H1 (cell line): ENCODE results near the gene PPP1R1A. TPM values are rescaled to one million over a fixed set of nuclear protein-coding genes. Genes with fewer than 3 reads are reported as not detected.

Experiments
- CTCF ChIA-PET: fragments of 300-600 bp; sonication (Branson Sonifier 250); formaldehyde crosslinking; loops from one replicate; lab custom pipeline; 2021; ENCODE audit not compliant: partially characterized antibody; lab: Charles Lee
- POLR2A ChIA-PET: fragments of 300-600 bp; sonication (Branson Sonifier 250); formaldehyde crosslinking; loops from one replicate; lab custom pipeline; 2021; ENCODE audit warnings: inconsistent platforms; ENCODE audit not compliant: partially characterized antibody; lab: Charles Lee
- DNase-seq, 2 experiments: peaks; one replicate each; pipeline versions ENCODE4 v3.0.0 to v3.0.0-alpha.2; 2010 to 2022; ENCODE audit warnings: low spot score in 2 of 2, low read depth in 1 of 2, mixed read lengths in 1 of 2
- FAIRE-seq: peaks from 2 replicates; lab custom pipeline; 2011; peaks lifted over from hg19 to GRCh38; lab: Jason Lieb, UNC
- H2AFZ ChIP-seq: 2 replicates; pipeline ENCODE4 v1.8.1; 2012; ENCODE audit warnings: low read length, inconsistent platforms
- H2AK5ac ChIP-seq: 2 replicates; pipeline ENCODE4 v1.6.1; 2013; ENCODE audit warnings: low read depth, low read length
- H2BK120ac ChIP-seq: replicated peaks from 2 replicates; pipeline ENCODE3; 2013; ENCODE audit warnings: low read depth, low read length, inconsistent platforms
- H2BK12ac ChIP-seq: 2 replicates; pipeline ENCODE4 v1.6.1; 2013; ENCODE audit warnings: low read depth, low read length
- H2BK15ac ChIP-seq: 2 replicates; pipeline ENCODE4 v1.6.1; 2013; ENCODE audit warnings: low read length
- H2BK20ac ChIP-seq: 2 replicates; pipeline ENCODE4 v1.6.1; 2013; ENCODE audit warnings: low read length
- H2BK5ac ChIP-seq: 2 replicates; pipeline ENCODE4 v1.6.1; 2013; ENCODE audit warnings: low read depth, low read length
- H3K14ac ChIP-seq: 2 replicates; pipeline ENCODE4 v1.6.1; 2013; ENCODE audit warnings: inconsistent platforms; ENCODE audit not compliant: insufficient read length
- H3K18ac ChIP-seq: 2 replicates; pipeline ENCODE4 v1.6.1; 2013; ENCODE audit warnings: low read length; ENCODE audit errors: extremely low read depth
- H3K23ac ChIP-seq: 2 replicates; pipeline ENCODE4 v1.6.1; 2013; ENCODE audit warnings: inconsistent platforms; ENCODE audit not compliant: insufficient read length
- H3K23me2 ChIP-seq: 2 replicates; pipeline ENCODE4 v1.6.1; 2013; ENCODE audit warnings: low read depth, low read length
- H3K27ac ChIP-seq: 2 replicates; pipeline ENCODE4 v1.6.1; 2011; ENCODE audit warnings: low read depth, low read length, inconsistent platforms
- H3K27me3 ChIP-seq, 4 experiments: replicated peaks in 1 of 4; 1 replicate in 1 of 4; 2 replicates in 3 of 4; pipeline versions ENCODE4 v1.6.1 to v1.8.1; 2011 to 2013; ENCODE audit warnings: low read length in 3 of 4, mild to moderate bottlenecking in 3 of 4, inconsistent platforms in 2 of 4, mixed read lengths in 2 of 4, moderate library complexity in 1 of 4; ENCODE audit not compliant: control insufficient read depth in 3 of 4, insufficient read depth in 3 of 4; ENCODE audit errors: extremely low read depth in 1 of 4
- H3K36me3 ChIP-seq, 4 experiments: 2 replicates each; pipeline versions ENCODE4 v1.6.1 to v1.8.1; 2011 to 2013; ENCODE audit warnings: mild to moderate bottlenecking in 4 of 4, low read length in 3 of 4, moderate library complexity in 2 of 4, control low read depth in 1 of 4, inconsistent platforms in 1 of 4; ENCODE audit not compliant: insufficient read depth in 4 of 4, control insufficient read depth in 2 of 4
- H3K4ac ChIP-seq: replicated peaks from 2 replicates; pipeline ENCODE3; 2013; ENCODE audit warnings: low read length, low read depth, mixed read lengths, inconsistent platforms; ENCODE audit not compliant: insufficient read length
- H3K4me1 ChIP-seq, 4 experiments: replicated peaks in 1 of 4; 1 replicate in 1 of 4; 2 replicates in 3 of 4; pipeline versions ENCODE4 v1.6.1 to v1.8.1; 2011 to 2013; ENCODE audit warnings: low read length in 3 of 4, inconsistent platforms in 2 of 4, mixed read lengths in 1 of 4; ENCODE audit not compliant: insufficient read depth in 4 of 4, control insufficient read depth in 3 of 4
- H3K4me2 ChIP-seq, 2 experiments: 2 replicates each; pipeline versions ENCODE4 v1.6.1 to v1.8.1; 2011 to 2013; ENCODE audit warnings: low read depth in 2 of 2, low read length in 2 of 2, control low read depth in 1 of 2, inconsistent platforms in 1 of 2, mild to moderate bottlenecking in 1 of 2; ENCODE audit not compliant: insufficient read depth in 1 of 2
- H3K4me3 ChIP-seq, 4 experiments: fragments of 200-600, 300-600 bp in 1 of 4; sonication (generic), shearing (Covaris generic), sonication (Bioruptor Twin) in 1 of 4; 2 replicates each; pipeline versions ENCODE4 v1.5.1 to v1.8.1; 2011 to 2016; ENCODE audit warnings: low read length in 4 of 4, low read depth in 3 of 4, control low read depth in 2 of 4, inconsistent platforms in 2 of 4, mild to moderate bottlenecking in 2 of 4, mixed read lengths in 1 of 4, moderate library complexity in 1 of 4; ENCODE audit not compliant: insufficient read depth in 2 of 4; ENCODE audit errors: extremely low read depth in 1 of 4
- H3K56ac ChIP-seq: replicated peaks from 2 replicates; pipeline ENCODE3; 2013; ENCODE audit warnings: low read depth, mild to moderate bottlenecking, mixed read lengths, low read length, inconsistent platforms; ENCODE audit not compliant: insufficient read length
- H3K79me1 ChIP-seq: 2 replicates; pipeline ENCODE4 v1.6.1; 2013; ENCODE audit warnings: low read depth, low read length, control low read depth
- H3K79me2 ChIP-seq, 2 experiments: 2 replicates each; pipeline versions ENCODE4 v1.6.1 to v1.8.1; 2012 to 2013; ENCODE audit warnings: low read length in 2 of 2, mild to moderate bottlenecking in 2 of 2, inconsistent platforms in 1 of 2; ENCODE audit not compliant: insufficient read depth in 2 of 2, control insufficient read depth in 1 of 2
- H3K9ac ChIP-seq, 4 experiments: replicated peaks in 1 of 4; 1 replicate in 1 of 4; 2 replicates in 3 of 4; pipeline versions ENCODE4 v1.6.1 to v1.8.1; 2011 to 2013; ENCODE audit warnings: low read depth in 3 of 4, low read length in 3 of 4, control low read depth in 2 of 4, mild to moderate bottlenecking in 2 of 4, moderate library complexity in 2 of 4, inconsistent platforms in 1 of 4; ENCODE audit errors: extremely low read depth in 1 of 4
- H3K9me3 ChIP-seq, 2 experiments: 2 replicates each; pipeline versions ENCODE4 v1.6.1 to v1.8.1; 2012 to 2013; ENCODE audit warnings: mild to moderate bottlenecking in 2 of 2, moderate library complexity in 2 of 2, control low read depth in 1 of 2, inconsistent platforms in 1 of 2, low read depth in 1 of 2, low read length in 1 of 2, mixed read lengths in 1 of 2; ENCODE audit not compliant: insufficient read depth in 2 of 2
- H4K20me1 ChIP-seq, 2 experiments: replicated peaks in 1 of 2; 2 replicates each; pipeline versions ENCODE3 to v1.8.1; 2011 to 2013; ENCODE audit warnings: inconsistent platforms in 2 of 2, low read length in 2 of 2, mild to moderate bottlenecking in 1 of 2; ENCODE audit not compliant: insufficient read depth in 2 of 2, control insufficient read depth in 1 of 2
- H4K5ac ChIP-seq: 2 replicates; pipeline ENCODE4 v1.6.1; 2013; ENCODE audit warnings: low read length, low read depth, mixed read lengths, inconsistent platforms; ENCODE audit not compliant: insufficient read length
- H4K8ac ChIP-seq: 2 replicates; pipeline ENCODE4 v1.8.0; 2013; ENCODE audit warnings: mild to moderate bottlenecking, moderate library complexity, low read length, inconsistent platforms; ENCODE audit not compliant: insufficient read depth; ENCODE audit errors: extremely low read depth
- H4K91ac ChIP-seq: replicated peaks from 2 replicates; pipeline ENCODE3; 2013; ENCODE audit warnings: low read length, mixed read lengths, inconsistent platforms; ENCODE audit not compliant: insufficient read length
- BCL11A ChIP-seq, 2 experiments: IDR thresholded peaks; one replicate each; pipeline ENCODE4 v1.6.1; 2011; ENCODE audit warnings: low read depth in 2 of 2, low read length in 2 of 2, mild to moderate bottlenecking in 2 of 2
- CHD1 ChIP-seq: IDR thresholded peaks from 2 replicates; pipeline ENCODE4 v1.6.1; 2012; ENCODE audit warnings: low read depth, low read length, improper control_type of control experiment
- KDM5A ChIP-seq: fragments of 200-600 bp; IDR thresholded peaks from 2 replicates; pipeline ENCODE4 v1.7.1; 2012; ENCODE audit warnings: mild to moderate bottlenecking, low read length, inconsistent platforms, mixed read lengths
- POLR2AphosphoS5 ChIP-seq: IDR thresholded peaks from 2 replicates; pipeline ENCODE4 v1.6.1; 2011; ENCODE audit warnings: low read depth, low read length
- RBBP5 ChIP-seq: IDR thresholded peaks from 2 replicates; pipeline ENCODE4 v1.7.1; 2012; ENCODE audit warnings: low read depth, mild to moderate bottlenecking, inconsistent platforms, low read length, moderate library complexity, borderline replicate concordance
- RFX5 ChIP-seq: IDR thresholded peaks from 2 replicates; pipeline ENCODE4 v1.6.1; 2011; ENCODE audit warnings: low read depth, low read length, improper control_type of control experiment, borderline replicate concordance
- SIN3A ChIP-seq, 2 experiments: IDR thresholded peaks in 1 of 2; conservative IDR thresholded peaks in 1 of 2; 2 replicates each; pipeline ENCODE4 v1.6.1; 2011 to 2012; ENCODE audit warnings: low read length in 2 of 2, improper control_type of control experiment in 1 of 2, low read depth in 1 of 2, mild to moderate bottlenecking in 1 of 2
- SP1 ChIP-seq: IDR thresholded peaks from 2 replicates; pipeline ENCODE4 v1.6.1; 2011; ENCODE audit warnings: low read depth, low read length
- TBP ChIP-seq: IDR thresholded peaks from 2 replicates; pipeline ENCODE4 v1.6.1; 2011; ENCODE audit warnings: low read depth, low read length, improper control_type of control experiment
- TEAD4 ChIP-seq: IDR thresholded peaks from 2 replicates; pipeline ENCODE4 v1.6.1; 2012; ENCODE audit warnings: low read depth, low read length, inconsistent platforms, mixed read lengths
- WGBS, 2 experiments: shearing (Covaris generic) in 1 of 2; methylation state at CpG; one replicate each; pipeline versions ENCODE4 v1.1.6 to v1.1.7; 2013 to 2015; ENCODE audit warnings: low lambda C conversion rate in 2 of 2, mixed read lengths in 2 of 2, inconsistent platforms in 1 of 2, low coverage in 1 of 2, missing lambda C conversion rate in 1 of 2; ENCODE audit not compliant: insufficient replicate concordance in 2 of 2, insufficient coverage in 1 of 2, insufficient read length in 1 of 2; ENCODE audit errors: extremely low coverage in 1 of 2, missing lambda C conversion rate in 1 of 2; 5-methylcytosine and 5-hydroxymethylcytosine counted together
- polyA plus RNA-seq, 7 experiments: library from polyadenylated mRNA; depleted of rRNA in 3 of 7; stranded (reverse) in 5 of 7; unstranded in 2 of 7; fragments of >200 nt in 5 of 7; fragments of 200-250 nt in 2 of 7; gene quantifications; 1 replicate in 5 of 7; 2 replicates in 1 of 7; 4 replicates in 1 of 7; pipeline versions ENCODE4 v1.2.1 to v1.2.3, GENCODE V29; 2011 to 2013; ENCODE audit warnings: missing spikeins in 2 of 7, mixed read lengths in 2 of 7
- total RNA-seq: library from RNA; stranded (reverse); fragmentation: NEBNext Ultra II Directional; extraction: Animal tissue kit (Norgen Biotek cat#: 25700); gene quantifications from 2 replicates; pipeline ENCODE4 v1.2.1, GENCODE V29; 2021
- TF ChIP-seq, protein P1 (sequence below), 3 experiments: IDR thresholded peaks; 1 replicate in 2 of 3; 2 replicates in 1 of 3; pipeline versions ENCODE4 v1.5.1 to v1.6.1; 2011; ENCODE audit warnings: low read length in 3 of 3, mild to moderate bottlenecking in 3 of 3, inconsistent platforms in 2 of 3, low read depth in 1 of 3, moderate library complexity in 1 of 3; ENCODE audit not compliant: insufficient read depth in 1 of 3; ENCODE audit errors: control extremely low read depth in 1 of 3

The PPP1R1A gene
- total and polyA plus RNA-seq, 2 of the 8 experiments (the other 6 are each of a cell fraction or from before 2014, with no cell fraction given) = 5.8 to 13.1 TPM

DNA sequence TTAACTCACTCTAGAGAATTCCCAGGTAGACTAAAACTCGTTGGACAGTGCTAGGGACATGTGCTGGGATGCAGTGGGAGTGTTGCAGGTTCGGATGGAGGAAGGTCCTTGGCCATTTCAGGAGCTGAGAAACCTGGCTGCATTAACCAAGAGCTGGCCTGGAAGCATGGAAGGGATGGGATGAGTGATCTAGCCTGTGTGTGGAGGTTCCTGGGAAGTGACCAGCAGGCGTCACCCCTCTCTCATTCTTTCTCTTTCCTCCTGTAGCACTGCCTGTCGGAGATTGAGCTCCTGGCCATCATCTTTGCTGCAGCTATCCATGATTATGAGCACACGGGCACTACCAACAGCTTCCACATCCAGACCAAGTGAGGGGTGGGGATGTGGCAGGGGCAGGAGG, 15.6 kb downstream of the PPP1R1A start:
- ChIA-PET CTCF (interaction anchor here (0.6 to 5.3 kb wide), 29 partner anchors 8 to 495 kb away, joined by 3 to 120 read pairs (median 5); partner anchors contain the start of genes ITGA5, PDE1B and PPP1R1A), POLR2A (interaction anchor here (1.6 kb wide), 1 partner anchor 9 kb away, joined by 3 read pairs; no protein-coding TSS in a partner anchor)
- Histone ChIP-seq H2BK12ac (no peak overlapping the region), H2BK5ac (no peak overlapping the region), H3K79me2 (no peaks in the 10 kb centered on the region), H3K9me3 (peaks cover 0 to 2% of the 10 kb centered on the region in 2 experiments; a peak in 1 of 4 replicates), H4K91ac (no peak overlapping the region), H4K5ac (no peak overlapping the region), H3K27me3 (no peaks in the 10 kb centered on the region; a peak in 1 of 7 replicates), H3K36me3 (no peaks in the 10 kb centered on the region), H3K18ac (no peak overlapping the region), H4K8ac (no peak overlapping the region), H2AK5ac (no peak overlapping the region), H3K27ac (no peak overlapping the region), H3K56ac (no peak overlapping the region), H2BK20ac (no peak overlapping the region), H3K4ac (no peak overlapping the region), H3K4me3 (no peak overlapping the region), H3K14ac (no peak overlapping the region), H3K23me2 (peaks cover 2% of the 10 kb centered on the region), H3K23ac (no peak overlapping the region), H3K9ac (no peak overlapping the region), H2BK15ac (no peak overlapping the region), H2AFZ (0 out of 2 replicates have a peak overlapping the region, but pooled peaks have one; percentile 46), H3K79me1 (no peaks in the 10 kb centered on the region), H4K20me1 (no peaks in the 10 kb centered on the region), H3K4me1 (peaks cover 6 to 15% (median 7%) of the 10 kb centered on the region in 4 experiments; a peak in 6 of 7 replicates), H3K4me2 (peak overlapping the region in 1 of 2 experiments; percentile 25; a peak in 1 of 4 replicates), H2BK120ac (no peak overlapping the region)
- FAIRE-seq (peak; percentile 89), DNase-seq (no peak)
- 34% methylated on average over 5 of the region's 5 CpGs; no CpG with 5 or more reads in 1 of the 2 experiments for WGBS, 2 experiments
- no peak for TF ChIP-seq RBBP5
- 0 out of 2 replicates have a peak, but pooled peaks have one; percentile 26 for TF ChIP-seq RFX5
- no peak for TF ChIP-seq CHD1
- 0 out of 2 replicates have a peak, but pooled peaks have one; percentile 10 for TF ChIP-seq TEAD4
- TF ChIP-seq SIN3A (conservative IDR thresholded peaks at IDR 0.05 in 1 of 2, IDR thresholded peaks at IDR 0.05 in 1 of 2; ENCODE audit: low read depth in 1 of 2, low read length in 2 of 2) = no peak
- TF ChIP-seq POLR2AphosphoS5 = no peak
- TF ChIP-seq, protein P1, sequence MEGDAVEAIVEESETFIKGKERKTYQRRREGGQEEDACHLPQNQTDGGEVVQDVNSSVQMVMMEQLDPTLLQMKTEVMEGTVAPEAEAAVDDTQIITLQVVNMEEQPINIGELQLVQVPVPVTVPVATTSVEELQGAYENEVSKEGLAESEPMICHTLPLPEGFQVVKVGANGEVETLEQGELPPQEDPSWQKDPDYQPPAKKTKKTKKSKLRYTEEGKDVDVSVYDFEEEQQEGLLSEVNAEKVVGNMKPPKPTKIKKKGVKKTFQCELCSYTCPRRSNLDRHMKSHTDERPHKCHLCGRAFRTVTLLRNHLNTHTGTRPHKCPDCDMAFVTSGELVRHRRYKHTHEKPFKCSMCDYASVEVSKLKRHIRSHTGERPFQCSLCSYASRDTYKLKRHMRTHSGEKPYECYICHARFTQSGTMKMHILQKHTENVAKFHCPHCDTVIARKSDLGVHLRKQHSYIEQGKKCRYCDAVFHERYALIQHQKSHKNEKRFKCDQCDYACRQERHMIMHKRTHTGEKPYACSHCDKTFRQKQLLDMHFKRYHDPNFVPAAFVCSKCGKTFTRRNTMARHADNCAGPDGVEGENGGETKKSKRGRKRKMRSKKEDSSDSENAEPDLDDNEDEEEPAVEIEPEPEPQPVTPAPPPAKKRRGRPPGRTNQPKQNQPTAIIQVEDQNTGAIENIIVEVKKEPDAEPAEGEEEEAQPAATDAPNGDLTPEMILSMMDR (IDR thresholded peaks at IDR 0.05; ENCODE audit: control extremely low read depth in 1 of 3, insufficient read depth in 1 of 3, low read depth in 1 of 3, low read length in 3 of 3) = peak; percentile 59 to 70 (median 61)
- peak; percentile 93 for TF ChIP-seq SP1
- no peak for TF ChIP-seq TBP
- TF ChIP-seq BCL11A (IDR thresholded peaks at IDR 0.05; ENCODE audit: low read depth in 2 of 2, low read length in 2 of 2) = no peak
- TF ChIP-seq KDM5A = no peak
